A549 treated with CORT108297 at 1 μM for 4 hours (cell line): ENCODE data around the gene TOGARAM2. TPM values are rescaled to one million over a fixed set of nuclear protein-coding genes. Genes with fewer than 3 reads are reported as not detected.

ENCODE experiments used
- total RNA-seq: library from RNA; stranded (reverse); fragments of 200-300 nt; extraction: Qiagen RNA extraction; gene quantifications from 5 replicates; pipeline ENCODE4 v1.2.3, GENCODE V29; 2022

TOGARAM2 gene
- 0.08 to 0.23 TPM (median 0.19 TPM) in 5 replicates for total RNA-seq

GRCh38 chr2:28981016-28981441 is at the start of gene TOGARAM2:
Gene TOGARAM2, plus strand, starts transcription at chr2:28981298. Its CDS starts 13,537 bp downstream, at chr2:28994835.

GRCh38 chr2:29074411-29074810 is 93.3 kb downstream of the TOGARAM2 start, which contains the start of gene PCARE:
Gene PCARE, minus strand, starts transcription at chr2:29074523. Its CDS starts 262 bp downstream, at chr2:29074261.

Other genes with a start within 250 kb of the TOGARAM2 start
- 102 to 122 TPM (median 105 TPM) in 5 replicates for gene PPP1CB, start 229.5 kb upstream of the TOGARAM2 start, total RNA-seq
- 0.10 to 0.32 TPM (median 0.17 TPM) in 5 replicates for gene SPDYA, start 170.5 kb upstream of the TOGARAM2 start, total RNA-seq
- 14.5 to 22.3 TPM (median 16.9 TPM) in 5 replicates for gene TRMT61B, start 111.0 kb upstream of the TOGARAM2 start, total RNA-seq
- 76.4 to 95.1 TPM (median 81.1 TPM) in 5 replicates for gene WDR43, start 86.6 kb upstream of the TOGARAM2 start, total RNA-seq
- not detected in 5 replicates for gene PCARE, start 93.2 kb downstream of the TOGARAM2 start, total RNA-seq
- gene CLIP4, start 134.1 kb downstream of the TOGARAM2 start, total RNA-seq, result 23.3 to 28.3 TPM (median 25.5 TPM) in 5 replicates